Measurements from ENCODE around the gene MOK.
"Not testable (repeated sequence)": the region's sequence is repeated elsewhere in the genome, so short reads cannot be mapped to it uniquely, and the experiment has no call there.

Gene MOK

GRCh38 chr14:102304611-102305506 is at the start of gene MOK:
Gene MOK (minus strand): TSS chr14:102305164. CDS start chr14:102304968, 196 bp downstream.
- peak; percentile 49 for DNase-seq

- DNase-seq: no peak
Measured at GRCh38 chr14:102353126-102353619, 48.2 kb upstream of the MOK start.

- no peak for DNase-seq
Measured at GRCh38 chr14:102352213-102352612, 47.2 kb upstream of the MOK start.

GRCh38 chr14:102351593-102351992 is 46.6 kb upstream of the MOK start:
- not testable (repeated sequence) for DNase-seq

DNA sequence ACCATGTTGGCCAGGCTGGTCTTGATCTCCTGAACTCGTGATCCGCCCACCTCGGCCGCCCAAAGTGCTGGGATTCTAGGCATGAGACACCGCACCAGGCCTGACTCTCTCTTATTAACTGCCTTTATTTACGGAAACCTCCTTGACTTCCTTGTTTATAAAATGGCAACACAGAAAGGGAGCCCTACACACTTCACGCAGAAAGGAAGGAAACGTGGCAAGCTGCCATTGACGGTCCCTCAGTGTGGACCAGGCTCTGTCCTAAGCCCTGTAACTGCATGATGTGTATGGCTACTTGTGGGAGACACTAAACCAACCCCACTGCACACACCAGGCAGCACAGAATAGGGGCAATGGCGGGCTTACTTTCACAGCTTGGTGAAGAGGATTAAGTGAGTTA is 46.1 kb upstream of the MOK start:
- no peak for DNase-seq

GRCh38 chr14:102348376-102348775 is 43.4 kb upstream of the MOK start:
- DNase-seq: no peak

DNA sequence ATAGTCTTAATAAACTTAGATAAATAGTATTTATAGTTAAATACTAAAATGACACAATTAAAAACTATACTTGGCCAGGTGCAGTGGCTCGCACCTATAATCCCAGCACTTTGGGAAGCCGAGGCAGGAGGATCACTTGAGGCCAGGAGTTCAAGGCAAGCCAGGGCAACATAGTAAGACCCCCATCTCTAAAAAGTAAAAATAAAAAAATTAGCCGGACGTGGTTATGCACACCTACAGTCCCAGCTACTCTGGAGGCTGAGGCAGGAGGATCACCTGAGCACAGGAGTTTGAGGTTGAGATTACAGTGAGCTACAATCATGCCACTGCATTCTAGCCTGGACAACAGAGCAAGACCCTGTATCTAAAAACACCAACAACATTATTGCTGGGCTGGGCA is 41.7 kb upstream of the MOK start:
- DNase-seq: no peak

GRCh38 chr14:102345232-102345631 is 40.3 kb upstream of the MOK start:
- DNase-seq: no peak

GRCh38 chr14:102344485-102344884 is 39.5 kb upstream of the MOK start:
- DNase-seq: no peak

DNA sequence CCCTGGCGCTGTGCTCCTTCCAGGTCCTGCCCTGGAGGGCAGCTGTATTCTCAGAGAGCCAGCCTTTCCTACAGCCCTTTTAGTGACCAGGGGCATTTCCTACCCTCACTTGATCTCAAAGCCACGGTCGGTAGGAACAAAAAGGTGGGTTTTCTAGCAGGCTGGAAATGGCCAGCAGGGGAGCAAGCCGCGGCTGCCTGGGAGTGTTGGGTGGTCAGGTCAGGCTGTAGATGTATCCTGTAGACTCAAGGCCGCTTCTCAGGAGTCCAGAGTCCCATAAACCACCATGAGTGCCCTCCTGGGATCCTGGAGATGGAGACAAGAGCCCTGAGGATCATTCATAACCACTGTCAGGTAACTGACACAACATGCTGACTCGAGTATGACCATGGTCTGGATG is 39.1 kb upstream of the MOK start:
- DNase-seq: no peak

DNA sequence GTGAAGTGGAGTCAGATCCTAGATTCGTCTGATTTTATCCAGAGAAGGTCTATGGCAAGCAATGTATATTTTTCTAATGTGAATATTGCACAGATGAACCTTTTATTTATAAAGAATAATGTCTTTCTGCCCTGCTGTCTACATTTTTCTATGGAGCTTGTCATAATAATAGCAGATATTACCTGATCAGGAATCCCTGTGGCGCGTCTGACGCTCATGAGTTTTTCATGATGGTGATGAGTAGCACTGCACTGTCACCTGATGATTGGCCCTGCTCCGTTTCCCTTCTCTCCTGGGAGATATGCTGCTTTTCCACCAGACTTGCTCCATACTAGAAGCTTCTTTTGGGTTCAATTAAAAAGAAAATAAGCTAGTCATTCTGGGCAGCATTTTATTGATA is 37.3 kb upstream of the MOK start:
- no peak for DNase-seq

- no peak for DNase-seq
Measured at GRCh38 chr14:102341566-102341965, 36.6 kb upstream of the MOK start.

- DNase-seq: no peak
Measured at GRCh38 chr14:102338724-102339123, 33.8 kb upstream of the MOK start.

GRCh38 chr14:102335163-102335562 is 30.2 kb upstream of the MOK start:
- DNase-seq: no peak

DNA sequence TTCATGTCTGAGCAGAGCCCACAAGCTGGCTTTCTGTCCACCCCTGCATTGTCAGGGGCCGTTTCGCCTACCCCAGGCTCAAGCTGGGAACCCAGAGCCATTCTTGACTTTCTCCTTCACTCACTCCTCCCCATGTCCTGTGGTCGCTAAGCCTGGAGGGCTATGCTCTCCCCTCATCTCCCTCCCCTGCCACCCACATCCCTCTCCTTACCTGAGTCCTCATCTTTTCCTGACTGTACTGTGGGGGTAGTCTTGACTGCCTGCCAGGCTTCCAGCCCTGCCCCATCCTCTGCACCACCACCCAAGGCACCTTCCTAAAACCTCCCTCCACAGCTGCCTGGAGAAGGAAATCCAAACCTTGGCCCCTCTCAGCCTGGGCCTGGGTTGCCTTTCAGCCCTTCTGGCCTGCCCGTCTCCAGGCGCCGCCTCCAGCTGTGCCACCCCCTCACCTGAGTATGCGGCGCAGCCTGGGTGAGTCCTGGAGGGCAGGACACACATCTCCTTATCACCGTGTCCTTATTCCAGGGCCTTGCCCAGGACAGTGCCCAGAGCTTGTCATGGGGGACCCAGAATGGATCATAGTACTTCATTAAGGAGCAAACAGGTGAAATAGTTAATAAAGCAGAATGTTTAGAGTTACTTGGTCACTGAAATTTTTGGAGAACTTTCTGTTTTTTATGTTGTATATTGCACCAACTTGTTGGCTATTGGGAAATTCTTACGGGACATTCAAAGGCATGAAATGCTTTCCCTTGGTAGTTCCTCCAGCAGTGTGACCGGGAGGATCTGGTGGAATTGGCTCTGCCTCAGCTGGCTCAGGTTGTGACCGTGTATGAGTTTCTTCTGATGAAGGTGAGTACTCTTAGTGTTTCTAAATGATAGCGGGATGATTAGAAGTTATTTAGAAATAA is 29.1 kb upstream of the MOK start:
- no peak for DNase-seq

DNA sequence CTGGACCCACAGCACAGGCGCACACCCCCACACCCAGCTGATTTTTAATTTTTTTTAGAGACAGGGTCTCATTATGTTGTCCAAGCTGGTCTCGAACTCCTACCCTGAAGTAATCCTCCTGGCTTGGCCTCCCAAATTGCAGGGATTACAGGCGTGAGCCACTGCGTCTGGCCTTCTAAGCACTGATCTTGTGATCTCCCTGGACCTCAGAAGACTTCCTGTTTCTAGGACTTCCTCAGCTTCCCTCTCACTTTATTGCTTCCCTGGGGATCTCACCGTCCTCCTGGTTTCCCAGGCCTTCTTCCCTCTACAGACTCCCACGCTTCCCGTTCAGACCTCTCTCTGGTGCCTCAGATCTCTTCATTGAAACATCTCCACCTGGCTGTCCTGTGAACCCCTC is 28.4 kb upstream of the MOK start:
- DNase-seq: no peak

DNA sequence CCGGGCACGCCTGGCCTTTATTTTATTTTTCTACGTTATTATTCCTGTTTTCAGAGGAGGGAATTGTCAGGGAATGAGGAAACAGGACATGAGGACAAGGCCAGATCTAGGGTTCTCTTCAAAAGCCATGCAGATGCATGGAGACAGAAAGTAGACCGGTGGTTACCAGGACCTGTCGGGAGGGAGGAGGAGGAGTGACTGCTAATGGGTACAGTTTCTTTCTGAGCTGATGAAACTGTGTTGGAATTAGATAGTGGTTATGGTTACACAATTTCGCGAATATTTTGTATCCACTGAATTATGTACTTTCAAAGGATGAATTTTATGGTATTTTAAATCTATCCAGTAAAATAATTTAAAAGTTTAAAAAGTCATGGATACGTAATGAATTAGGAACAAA is 25.8 kb upstream of the MOK start:
- DNase-seq: no peak

GRCh38 chr14:102329381-102329780 is 24.4 kb upstream of the MOK start:
- DNase-seq: not testable (repeated sequence)

DNA sequence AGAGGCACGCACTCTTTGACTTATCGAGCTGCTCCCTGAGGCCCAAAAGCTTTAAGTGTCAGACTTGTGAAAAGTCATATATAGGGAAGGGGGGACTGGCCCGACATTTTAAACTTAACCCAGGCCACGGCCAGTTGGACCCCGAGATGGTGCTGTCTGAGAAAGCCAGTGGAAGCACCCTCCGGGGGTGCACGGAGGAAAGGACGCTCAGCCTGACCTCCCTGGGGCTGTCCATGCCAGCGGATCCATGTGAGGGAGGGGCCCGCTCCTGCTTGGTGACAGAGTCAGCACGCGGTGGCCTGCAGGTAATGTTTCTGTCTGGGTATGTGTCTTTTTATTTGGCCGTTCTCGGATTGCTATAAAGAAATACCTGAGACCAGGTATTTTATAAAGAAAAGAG is 21.6 kb upstream of the MOK start:
- DNase-seq: no peak

- no peak for DNase-seq
Measured at GRCh38 chr14:102325791-102326345, 20.9 kb upstream of the MOK start.

DNA sequence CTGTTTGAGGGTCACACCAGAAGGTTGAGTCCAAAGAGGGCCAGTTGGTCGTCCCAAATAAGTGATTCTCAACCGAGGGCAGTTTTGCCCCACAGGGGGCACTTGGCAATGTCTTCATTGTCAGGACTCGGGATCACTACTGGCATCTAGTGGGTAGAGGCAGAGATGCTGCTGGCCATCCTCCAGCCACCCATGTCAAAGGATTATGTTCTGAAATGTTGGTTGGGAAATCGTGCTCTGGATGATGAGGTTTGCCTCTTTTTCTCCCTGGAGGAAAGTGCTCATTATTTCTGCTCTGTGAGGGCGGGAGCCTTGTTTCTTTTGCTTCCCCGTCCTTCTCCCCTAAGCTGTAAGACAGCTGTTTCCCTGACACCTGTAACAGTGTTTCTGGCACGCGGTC is 18.1 kb upstream of the MOK start:
- DNase-seq: no peak

DNA sequence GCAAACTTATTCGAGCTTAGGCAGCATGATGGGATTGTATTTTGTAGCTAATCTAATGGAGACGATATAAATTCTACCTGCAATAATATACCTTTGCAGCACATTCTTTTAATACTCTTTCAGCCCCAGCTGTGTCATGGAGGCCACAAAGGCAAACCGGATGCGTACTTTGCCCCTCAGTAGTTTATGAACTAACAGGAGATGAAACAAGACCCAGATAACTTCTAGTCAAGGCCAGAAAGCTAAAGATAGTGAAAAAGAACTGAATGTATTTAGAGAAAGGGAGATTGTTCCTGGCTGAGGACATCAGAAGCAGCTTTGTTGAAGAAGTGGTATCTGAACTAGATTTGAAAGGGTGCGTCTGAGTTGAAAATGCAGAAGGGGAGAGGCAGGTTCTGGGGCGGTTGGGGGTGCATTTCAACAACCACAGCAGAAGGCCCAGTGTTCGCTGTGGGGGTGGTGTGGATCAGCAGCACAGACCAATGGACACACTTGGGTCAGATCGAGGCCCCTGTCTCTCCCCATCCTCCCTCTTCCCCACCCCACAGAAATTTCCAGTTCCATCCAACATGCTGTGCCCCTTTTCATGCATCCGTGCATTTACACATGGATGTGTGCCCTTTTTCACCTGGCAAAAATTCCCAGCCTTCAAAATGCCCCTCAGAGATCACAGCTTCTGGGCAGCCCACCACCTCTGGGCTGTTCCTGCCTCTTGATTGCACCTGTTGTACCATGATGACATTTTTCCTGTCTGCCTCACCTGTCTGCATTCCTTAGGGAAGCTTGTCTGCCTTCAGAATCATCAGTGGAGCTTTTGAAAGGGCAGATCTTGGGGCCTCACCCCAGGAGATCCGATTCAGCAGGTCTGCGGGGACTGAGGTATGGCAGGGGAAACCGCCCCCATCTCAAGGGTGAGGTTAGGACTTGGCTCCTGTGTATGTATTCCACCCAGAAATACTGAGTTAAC is 16.8 kb upstream of the MOK start:
- DNase-seq: no peak
